GM18498 (cell line): ENCODE data around the gene PRDM4.
A peak's percentile ranks its signal among the peaks of the same experiment; 100 is the strongest.
"Not testable (repeated sequence)": the region's sequence is repeated elsewhere in the genome, so short reads cannot be mapped to it uniquely, and the experiment has no call there.

Experiments used
- ATAC-seq: cut with Tn5 transposase; IDR thresholded peaks from one replicate; pipeline ENCODE4 v1.9.1; 2021; ENCODE audit warnings: mild to moderate bottlenecking, moderate library complexity; ENCODE audit not compliant: unreplicated experiment

The PRDM4 gene

DNA sequence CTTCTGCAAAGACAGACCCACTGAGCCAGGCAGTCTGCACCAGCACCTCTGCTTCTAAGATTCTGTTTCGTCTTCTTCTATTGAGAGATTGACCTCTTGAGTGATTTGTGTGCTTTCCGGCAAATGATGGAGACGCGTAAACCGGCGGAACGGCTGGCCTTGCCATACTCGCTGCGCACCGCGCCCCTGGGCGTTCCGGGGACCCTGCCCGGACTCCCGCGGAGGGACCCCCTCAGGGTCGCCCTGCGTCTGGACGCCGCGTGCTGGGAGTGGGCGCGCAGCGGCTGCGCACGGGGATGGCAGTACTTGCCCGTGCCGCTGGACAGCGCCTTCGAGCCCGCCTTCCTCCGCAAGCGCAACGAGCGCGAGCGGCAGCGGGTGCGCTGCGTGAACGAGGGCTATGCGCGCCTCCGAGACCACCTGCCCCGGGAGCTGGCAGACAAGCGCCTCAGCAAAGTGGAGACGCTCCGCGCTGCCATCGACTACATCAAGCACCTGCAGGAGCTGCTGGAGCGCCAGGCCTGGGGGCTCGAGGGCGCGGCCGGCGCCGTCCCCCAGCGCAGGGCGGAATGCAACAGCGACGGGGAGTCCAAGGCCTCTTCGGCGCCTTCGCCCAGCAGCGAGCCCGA lies 14.3 kb upstream of the PRDM4 start:
- no peak for ATAC-seq

DNA sequence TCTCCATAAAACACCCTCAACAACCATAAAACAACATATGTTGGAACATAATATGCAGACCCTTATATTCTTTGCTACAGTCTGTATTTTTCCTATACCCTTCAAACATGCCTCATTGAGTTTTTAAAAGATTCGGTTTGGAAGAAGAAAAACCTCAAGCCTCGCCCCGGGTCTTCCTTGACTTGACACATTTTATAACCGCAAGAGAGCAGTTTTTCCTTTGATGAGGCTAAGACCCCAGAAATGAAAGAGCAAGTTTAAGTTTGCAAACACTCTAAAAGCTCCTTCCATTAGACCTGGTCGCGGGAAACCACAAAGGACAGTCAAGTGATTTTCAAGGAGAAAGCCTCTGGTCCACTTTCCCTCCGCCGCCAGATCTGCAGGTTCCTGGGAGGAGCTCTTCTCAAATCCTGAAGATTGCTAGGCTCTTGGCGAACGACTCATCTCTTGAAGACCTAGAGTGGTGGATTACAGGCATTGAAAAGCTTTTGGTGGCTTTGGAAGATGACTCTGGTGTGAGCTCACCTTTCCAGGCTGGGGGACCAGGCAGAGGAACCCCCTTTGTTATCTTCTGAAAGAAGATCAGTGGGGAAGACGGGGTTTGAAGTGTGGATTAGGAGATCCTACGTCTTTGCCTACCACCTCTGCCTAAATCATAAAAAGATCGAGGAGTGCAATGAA lies 13.6 kb upstream of the PRDM4 start, which contains the start of gene ASCL4:
Gene ASCL4, plus strand, starts transcription at position 356 of the 681 bp plus-strand sequence. CDS start 515 bp downstream, outside the sequence.
- no peak for ATAC-seq

DNA sequence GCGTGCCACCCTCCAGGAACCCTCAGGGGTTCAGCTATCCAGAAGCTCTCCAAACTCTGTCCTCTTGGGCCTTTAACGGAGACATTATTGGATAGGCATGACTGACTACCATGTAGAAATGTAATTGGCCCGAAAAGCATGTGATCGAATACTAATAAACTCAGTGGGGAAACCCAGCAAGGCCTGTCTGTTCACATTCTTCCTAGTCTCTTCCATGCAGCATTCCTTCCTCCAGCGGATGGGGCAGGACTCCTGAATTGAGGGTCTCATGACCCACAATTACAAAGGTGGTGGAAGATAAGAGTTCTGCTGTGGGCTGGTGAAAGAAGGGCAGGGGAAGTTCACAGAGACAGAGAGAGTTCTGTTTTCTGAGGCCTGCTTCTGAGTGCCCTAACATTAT lies 6.5 kb upstream of the PRDM4 start:
- ATAC-seq = no peak

DNA sequence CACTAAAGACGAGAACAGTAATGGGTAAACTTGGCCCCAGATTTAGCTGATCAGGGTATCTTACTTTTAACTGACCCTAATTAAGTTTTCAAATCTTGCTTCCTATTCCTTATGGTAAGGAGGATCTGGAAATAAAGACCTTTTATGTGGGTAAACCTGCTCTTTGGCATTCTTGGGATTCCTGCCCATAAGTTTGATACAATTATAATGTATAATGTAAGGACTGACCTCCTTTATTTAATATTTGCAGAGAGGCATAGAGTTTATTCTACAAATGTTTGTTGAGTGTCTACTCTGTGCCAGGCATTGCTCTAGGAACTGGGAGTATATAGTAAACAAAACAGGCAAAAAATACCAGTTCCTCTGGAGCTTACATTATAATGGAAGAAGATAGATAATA lies 4.4 kb upstream of the PRDM4 start:
- no peak for ATAC-seq

DNA sequence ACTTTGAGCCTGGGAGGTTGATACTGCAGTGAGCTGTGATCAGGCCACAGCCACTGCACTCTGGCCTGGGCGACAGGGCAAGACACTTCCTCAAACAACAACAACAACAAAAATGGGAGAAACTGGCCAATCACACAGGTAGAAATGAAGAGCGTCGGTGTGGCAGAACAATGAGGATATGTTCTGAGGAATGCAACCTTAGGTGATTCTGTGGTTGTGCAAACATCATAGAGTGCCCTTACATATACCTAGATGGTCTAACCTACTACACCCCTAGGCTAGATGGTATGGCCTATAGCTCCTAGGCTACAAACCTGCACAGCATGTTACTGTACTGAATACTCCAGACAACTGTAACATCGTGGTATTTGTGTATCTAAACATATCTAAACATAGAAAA lies 3.7 kb upstream of the PRDM4 start:
- no peak for ATAC-seq

DNA sequence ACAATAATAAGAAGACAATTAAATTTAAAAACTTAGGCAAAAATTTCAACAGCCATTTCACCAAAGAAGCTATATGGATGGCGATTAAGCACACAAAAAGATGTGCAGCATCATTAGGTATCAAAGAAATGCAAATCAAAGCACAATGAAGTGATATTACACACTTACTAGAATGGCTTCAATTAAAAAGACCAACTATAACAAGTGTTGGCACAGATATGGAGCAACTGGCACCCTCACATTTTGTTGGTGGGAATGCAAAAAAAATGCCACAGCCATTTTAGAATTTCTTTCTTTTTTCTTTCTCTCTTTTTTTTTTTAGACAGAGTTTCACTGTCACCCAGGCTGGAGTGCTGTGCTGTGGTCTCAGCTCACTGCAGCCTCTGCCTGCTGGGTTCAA lies 1.9 kb upstream of the PRDM4 start:
- ATAC-seq = no peak

DNA sequence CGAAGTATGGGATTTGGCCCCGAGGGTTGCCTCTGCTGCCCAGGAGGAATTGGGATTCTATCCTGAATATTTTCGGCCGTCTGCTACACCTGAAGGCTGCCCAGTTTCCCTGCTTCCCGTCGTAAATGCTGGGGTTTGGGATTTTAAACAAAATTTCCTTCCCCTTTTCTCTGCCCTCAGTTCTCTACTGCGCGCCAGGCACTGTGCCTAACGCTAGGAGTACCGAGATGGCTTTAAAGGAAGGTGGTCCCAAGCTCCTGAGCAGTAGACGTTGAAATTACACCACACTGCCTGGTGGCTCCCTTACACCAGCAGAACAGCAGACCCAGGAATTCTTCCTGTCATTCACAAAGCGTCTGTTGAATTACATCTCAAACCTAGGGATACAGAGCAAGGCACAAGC lies 566 bp upstream of the PRDM4 start:
- ATAC-seq = peak; percentile 16

DNA sequence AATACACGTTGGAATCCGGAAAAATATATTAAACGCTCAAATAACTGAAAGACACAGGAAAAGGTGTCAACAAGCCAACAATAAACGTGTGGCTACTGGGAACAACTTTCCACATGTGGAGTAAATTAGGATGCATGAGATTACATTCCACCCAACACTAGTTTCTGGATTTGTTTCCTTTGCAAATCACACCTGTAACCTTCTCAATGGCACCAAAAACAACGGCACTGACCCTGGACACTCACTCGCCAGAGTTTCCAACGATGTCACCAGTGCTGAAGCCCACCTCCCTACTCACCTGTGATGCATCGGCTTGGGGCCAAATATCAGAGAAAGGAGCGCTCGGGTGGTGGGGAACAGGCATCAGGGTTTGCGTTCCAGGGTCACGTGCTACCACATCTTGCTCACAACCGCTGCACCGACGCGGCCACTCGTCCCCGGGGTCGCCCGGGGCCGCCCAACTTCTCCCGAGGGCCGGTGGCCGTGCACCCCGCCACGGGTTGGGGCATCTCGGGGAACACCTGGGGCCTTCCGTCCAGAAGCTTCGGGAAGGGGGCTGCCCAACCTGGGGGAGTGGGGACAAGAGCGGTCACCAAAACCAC lies 629 bp downstream of the PRDM4 start:
- ATAC-seq = peak; percentile 29

DNA sequence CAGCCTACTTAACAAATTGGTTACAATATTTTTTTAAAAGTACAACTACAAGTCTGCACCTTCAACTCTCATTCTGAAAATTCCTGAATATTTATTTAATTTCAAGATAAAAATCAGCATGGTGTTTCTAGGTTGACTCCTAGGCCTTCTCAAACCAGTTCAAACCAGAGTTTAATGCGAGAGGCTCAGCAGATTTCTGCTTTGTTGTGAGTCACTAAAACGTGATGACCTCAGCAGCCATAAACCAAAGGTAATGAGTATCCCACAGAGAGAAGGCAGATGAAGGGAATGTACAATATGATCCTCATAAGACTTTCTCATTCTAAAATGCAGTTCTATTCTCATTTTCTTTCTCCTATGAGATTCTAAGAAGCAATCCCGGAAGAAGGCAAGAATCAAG lies 1.5 kb downstream of the PRDM4 start:
- ATAC-seq = no peak

DNA sequence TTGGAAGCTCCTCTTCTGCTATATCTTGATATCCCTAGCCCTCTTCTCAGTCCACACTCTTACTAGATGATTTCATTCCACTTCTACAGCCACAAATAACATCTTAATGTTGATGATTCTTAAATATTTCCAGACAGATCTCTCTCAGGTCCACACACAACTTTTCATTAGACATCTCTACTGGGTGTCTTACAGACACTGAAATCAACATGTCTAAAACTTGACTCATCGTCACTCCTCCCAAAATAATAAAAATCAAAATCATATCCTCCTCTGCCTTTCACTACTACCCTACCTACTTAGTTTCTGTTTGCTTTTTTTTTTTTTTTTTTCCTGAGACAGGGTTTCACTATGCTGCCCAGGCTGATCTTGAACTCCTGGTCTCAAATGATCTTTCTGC lies 11.9 kb downstream of the PRDM4 start:
- ATAC-seq = no peak

DNA sequence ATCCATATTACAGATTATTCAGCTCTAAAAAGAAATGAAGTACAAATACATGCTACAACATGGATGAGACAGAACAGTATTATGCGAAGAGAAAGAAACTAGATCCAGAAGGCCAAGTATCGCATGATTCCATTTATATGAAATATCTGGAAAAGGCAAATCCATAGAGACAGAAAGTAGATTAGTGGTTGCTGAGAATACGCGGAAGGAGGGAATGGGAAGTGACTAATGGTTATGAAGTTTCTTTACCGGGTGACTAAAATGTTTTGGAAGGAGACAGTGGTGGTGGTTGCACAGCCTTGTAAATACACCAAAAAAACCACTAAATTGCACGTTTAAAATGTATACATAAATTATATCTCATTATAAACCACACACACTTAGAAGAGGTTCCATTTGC lies 12.5 kb downstream of the PRDM4 start:
- no peak for ATAC-seq

DNA sequence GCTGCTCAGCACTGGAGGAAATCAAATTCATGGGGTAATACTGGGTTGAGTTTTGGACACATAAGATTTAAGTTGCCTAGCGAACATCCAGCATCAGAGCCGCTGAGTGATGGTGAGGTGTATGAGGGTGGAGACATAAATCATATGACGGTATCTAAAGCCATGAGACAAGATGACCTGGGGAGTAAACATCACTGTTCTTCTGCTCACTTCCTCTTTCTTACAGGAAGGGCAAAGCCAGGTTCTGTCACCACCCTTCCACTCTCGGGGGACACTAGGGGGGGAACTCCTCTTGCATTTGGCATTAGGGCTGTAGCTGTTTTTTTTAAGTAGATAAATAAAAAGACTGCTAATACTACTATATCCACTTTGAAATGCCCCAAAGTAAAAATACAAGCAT lies 24.0 kb downstream of the PRDM4 start:
- peak; percentile 99 for ATAC-seq

DNA sequence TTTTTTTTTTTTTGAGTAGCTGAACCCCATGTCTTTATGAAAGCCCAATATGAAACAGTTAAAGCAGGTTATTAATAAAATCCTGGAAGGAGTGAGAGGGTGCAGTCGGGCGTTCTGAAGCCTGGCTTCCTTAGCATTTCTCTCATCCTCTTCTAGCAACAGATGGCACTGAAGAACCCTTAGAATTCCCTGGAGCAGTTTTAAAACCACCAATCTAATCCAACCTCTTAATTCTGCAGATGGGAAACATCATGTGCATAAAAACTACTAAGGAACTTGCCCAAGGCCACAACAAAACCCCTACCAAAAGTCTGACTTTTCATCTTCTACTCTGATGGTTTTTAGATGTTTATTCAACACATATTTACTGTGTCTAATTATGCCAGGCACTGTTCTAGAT lies 25.2 kb downstream of the PRDM4 start:
- ATAC-seq = no peak

DNA sequence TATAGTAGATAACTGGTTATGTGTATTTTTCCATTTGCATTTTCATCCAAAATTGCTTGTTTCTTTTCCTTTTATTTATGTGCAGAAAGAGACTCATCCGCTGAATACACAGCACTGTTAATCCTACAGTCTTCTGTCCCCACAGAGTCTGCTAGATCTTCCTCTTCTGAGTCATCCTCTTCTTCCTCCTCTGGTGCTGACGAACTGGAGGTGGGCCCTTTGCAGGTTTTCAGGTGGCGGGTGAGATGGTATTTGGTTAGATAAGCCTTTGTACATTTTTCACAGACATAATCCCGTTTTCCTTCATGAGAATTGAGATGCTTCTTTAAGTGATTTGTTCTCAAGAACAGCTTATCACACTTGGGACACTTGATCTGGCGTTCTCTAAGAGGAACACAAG lies 26.8 kb downstream of the PRDM4 start:
- no peak for ATAC-seq

DNA sequence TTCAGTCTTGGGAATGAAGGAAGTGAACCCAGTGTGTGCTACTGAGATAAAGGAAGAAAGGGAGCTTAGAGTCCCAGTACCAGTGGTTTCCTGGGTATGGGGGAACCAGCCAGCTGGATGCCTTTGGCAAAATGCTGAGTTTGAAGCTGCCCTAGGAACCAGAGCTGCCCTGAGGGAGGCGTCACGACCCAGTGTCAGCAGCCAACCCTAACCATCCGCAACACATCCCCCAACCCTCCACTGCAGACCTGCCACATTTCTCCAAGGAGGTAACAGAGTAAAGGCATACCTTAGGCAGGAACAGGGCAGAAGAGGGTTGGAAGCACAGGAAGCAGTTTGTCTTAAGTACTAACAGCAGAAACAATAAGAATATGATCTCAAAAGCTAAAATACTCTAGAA lies 28.6 kb downstream of the PRDM4 start:
- ATAC-seq = no peak

DNA sequence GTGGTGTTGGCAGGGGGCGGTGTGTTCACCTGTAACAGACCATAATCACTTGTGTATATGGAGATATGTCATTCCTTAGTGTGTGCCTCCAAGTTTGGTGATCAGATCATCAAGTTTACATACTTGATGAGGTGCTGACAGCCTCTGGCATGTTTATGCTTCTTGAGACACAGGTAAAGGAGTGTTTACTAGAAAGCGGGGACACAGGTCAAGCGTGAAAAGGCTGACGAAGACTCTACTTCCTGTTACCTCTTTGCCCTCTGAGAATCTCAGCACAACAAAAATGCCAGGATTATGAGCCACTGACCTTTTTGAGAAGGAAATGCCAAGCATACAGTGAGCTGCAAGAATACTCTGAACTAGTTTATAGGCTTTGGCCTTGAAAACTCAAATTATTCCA lies 29.6 kb downstream of the PRDM4 start:
- ATAC-seq = peak; percentile 59

DNA sequence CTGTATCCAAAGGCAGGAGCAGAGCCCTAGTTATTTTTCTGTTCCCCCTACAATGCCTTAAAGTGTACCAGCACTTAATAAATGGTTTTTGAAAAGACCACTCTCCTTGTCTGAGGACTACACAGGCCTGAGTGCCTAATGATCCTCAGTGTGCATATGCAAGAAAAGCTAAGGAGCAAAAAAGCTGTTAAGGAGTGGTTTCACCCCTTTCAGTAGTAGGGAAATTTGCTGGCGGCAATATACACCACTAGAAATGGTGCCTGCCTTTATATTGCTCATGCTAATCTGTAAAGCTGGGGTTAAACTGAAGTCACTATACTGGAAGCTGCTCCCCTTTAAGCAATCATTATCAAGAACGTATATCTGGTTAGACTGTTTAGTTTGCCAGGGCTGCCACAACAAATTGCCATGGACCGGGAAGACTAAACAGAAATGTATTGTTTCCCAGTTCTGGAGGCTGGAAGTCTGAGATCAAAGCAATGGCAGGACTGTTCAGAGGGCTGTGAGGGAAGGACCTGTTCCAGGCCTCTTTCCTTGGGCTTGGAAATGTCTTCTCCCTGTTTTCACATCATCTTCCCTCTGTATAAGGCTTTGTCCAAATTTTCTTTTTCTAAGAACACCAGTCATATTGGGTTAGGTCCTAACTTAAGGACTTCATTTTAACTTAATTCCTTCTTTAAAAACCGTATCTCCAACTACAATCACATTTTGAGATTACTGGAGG lies 30.2 kb downstream of the PRDM4 start:
- no peak for ATAC-seq

DNA sequence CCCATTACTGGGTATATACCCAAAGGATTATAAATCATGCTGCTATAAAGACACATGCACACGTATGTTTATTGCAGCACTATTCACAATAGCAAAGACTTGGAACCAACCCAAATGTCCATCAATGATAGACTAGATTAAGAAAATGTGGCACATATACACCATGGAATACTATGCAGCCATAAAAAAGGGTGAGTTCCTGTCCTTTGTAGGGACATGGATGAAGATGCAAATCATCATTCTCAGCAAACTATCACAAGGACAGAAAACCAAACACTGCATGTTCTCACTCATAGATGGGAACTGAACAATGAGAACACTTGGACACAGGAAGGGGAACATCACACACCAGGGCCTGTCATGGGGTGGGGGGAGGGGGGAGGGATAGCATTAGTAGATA lies 33.2 kb downstream of the PRDM4 start:
- ATAC-seq = not testable (repeated sequence)

DNA sequence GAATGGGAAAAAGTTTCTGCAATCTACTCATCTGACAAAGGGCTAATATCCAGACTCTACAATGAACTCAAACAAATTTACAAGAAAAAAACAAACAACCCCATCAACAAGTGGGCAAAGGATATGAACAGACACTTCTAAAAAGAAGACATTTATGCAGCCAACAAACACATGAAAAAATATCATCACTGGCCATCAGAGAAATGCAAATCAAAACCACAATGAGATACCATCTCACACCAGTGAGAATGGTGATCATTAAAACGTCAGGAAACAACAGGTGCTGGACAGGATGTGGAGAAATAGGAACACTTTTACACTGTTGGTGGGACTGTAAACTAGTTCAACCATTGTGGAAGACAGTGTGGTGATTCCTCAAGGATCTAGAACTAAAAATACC lies 33.6 kb downstream of the PRDM4 start:
- not testable (repeated sequence) for ATAC-seq

DNA sequence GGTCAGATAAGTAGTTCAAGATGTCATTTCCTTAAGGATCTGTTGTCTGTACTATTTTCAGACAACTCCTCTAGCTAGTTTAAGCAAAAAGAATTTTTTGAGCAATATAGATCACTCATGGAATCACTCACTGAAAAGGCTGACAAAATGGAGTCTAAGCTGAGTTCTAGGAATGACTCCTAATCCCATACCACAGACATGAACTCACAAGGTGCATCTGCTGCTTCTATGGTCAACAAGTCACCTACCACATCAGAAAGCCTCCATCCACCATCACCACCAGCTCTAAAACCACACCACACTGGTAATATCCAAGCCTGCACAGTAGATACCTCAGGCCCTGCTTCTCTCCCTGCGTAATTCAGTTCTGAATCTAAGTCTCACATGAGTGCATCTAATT lies 42.3 kb downstream of the PRDM4 start:
- ATAC-seq = no peak

DNA sequence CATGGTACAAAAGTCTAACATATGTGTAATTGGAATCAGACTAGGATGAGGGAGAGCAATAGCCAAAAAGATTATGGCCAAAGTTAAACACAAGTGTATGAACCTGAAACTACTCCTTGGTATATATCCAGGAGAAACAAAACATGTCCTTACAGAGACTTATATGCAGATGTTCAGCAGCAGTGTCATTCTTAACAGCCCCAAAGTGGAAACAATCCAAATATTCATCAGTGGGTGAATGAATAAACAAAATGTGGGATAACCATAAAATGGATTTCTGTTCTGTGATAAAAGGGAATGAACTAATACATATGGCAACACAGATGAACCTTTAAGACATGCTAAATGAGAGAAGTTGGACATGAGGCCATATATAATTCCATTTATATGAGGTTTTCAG lies 45.2 kb downstream of the PRDM4 start:
- no peak for ATAC-seq

DNA sequence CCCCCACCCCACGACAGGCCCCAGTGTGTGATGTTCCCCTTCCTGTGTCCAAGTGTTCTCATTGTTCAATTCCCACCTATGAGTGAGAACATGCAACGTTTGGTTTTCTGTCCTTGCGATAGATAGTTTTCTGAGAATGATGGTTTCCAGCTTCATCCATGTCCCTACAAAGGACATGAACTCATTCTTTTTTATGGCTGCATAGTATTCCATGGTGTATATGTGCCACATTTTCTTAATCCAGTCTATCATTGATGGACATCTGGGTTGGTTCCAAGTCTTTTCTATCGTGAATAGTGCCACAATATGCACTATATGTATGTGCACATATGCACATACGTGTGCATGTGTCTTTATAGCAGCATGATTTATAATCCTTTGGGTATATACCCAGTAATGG lies 55.4 kb downstream of the PRDM4 start:
- ATAC-seq = not testable (repeated sequence)
